DND-41 (cell line): Measurements from ENCODE around the gene IFT25.

Experiments used
- ATAC-seq: fragments of 200-7000 bp; cut with Tn5 transposase; 3 replicates; pipeline ENCODE4 v1.9.1; 2021; ENCODE audit warnings: low read depth; ENCODE audit not compliant: insufficient read depth
- DNase-seq: peaks from one replicate; pipeline ENCODE4 v3.0.0-alpha.2; 2020
- H2AFZ ChIP-seq: 2 replicates; pipeline ENCODE4 v1.6.0; 2012; ENCODE audit warnings: low read depth, low read length
- H3K27ac ChIP-seq: 2 replicates; pipeline ENCODE4 v1.5.1; 2012; ENCODE audit warnings: low read length, inconsistent platforms
- H3K27me3 ChIP-seq: fragments of 200-600 bp; sonication (generic); 2 replicates; pipeline ENCODE4 v1.6.0; 2012; ENCODE audit warnings: low read length, mild to moderate bottlenecking, inconsistent platforms; ENCODE audit not compliant: insufficient read depth, poor library complexity
- H3K36me3 ChIP-seq: 2 replicates; pipeline ENCODE4 v1.5.1; 2012; ENCODE audit warnings: low read length, inconsistent platforms; ENCODE audit not compliant: insufficient read depth
- H3K4me1 ChIP-seq: 2 replicates; pipeline ENCODE4 v1.5.1; 2012; ENCODE audit warnings: mild to moderate bottlenecking, low read length; ENCODE audit not compliant: insufficient read depth
- H3K4me2 ChIP-seq: 2 replicates; pipeline ENCODE4 v1.6.0; 2012; ENCODE audit warnings: mild to moderate bottlenecking, moderate library complexity, low read length, inconsistent platforms; ENCODE audit not compliant: insufficient read depth
- H3K4me3 ChIP-seq, 2 experiments: fragments of 200-600 bp in 1 of 2; shearing (Covaris generic) in 1 of 2; 2 replicates each; pipeline ENCODE4 v1.5.1; 2012 to 2016; ENCODE audit warnings: inconsistent platforms in 2 of 2, low read length in 2 of 2, mild to moderate bottlenecking in 2 of 2, low read depth in 1 of 2, moderate library complexity in 1 of 2
- H3K79me2 ChIP-seq: 2 replicates; pipeline ENCODE4 v1.6.0; 2012; ENCODE audit warnings: low read length, inconsistent platforms; ENCODE audit not compliant: insufficient read depth
- H3K9ac ChIP-seq: 2 replicates; pipeline ENCODE4 v1.6.0; 2012; ENCODE audit warnings: low read depth, mild to moderate bottlenecking, inconsistent platforms, low read length, moderate library complexity
- H3K9me3 ChIP-seq: 2 replicates; pipeline ENCODE4 v1.5.1; 2012; ENCODE audit warnings: low read length, moderate library complexity, mild to moderate bottlenecking, inconsistent platforms; ENCODE audit not compliant: insufficient read depth, severe bottlenecking
- H4K20me1 ChIP-seq: 2 replicates; pipeline ENCODE4 v1.6.0; 2012; ENCODE audit warnings: low read length; ENCODE audit not compliant: insufficient read depth
- EZH2 ChIP-seq: IDR thresholded peaks from 3 replicates; pipeline ENCODE4 v1.6.1; 2012; ENCODE audit warnings: borderline replicate concordance, low read depth, mild to moderate bottlenecking, moderate library complexity, low read length, inconsistent platforms; ENCODE audit not compliant: severe bottlenecking
- TF ChIP-seq, protein P1 (sequence below): IDR thresholded peaks from 2 replicates; pipeline ENCODE4 v1.5.1; 2012; ENCODE audit warnings: borderline replicate concordance, low read length, moderate library complexity, mild to moderate bottlenecking; ENCODE audit not compliant: poor library complexity, severe bottlenecking; ENCODE audit errors: extremely low read depth

The IFT25 gene

DNA sequence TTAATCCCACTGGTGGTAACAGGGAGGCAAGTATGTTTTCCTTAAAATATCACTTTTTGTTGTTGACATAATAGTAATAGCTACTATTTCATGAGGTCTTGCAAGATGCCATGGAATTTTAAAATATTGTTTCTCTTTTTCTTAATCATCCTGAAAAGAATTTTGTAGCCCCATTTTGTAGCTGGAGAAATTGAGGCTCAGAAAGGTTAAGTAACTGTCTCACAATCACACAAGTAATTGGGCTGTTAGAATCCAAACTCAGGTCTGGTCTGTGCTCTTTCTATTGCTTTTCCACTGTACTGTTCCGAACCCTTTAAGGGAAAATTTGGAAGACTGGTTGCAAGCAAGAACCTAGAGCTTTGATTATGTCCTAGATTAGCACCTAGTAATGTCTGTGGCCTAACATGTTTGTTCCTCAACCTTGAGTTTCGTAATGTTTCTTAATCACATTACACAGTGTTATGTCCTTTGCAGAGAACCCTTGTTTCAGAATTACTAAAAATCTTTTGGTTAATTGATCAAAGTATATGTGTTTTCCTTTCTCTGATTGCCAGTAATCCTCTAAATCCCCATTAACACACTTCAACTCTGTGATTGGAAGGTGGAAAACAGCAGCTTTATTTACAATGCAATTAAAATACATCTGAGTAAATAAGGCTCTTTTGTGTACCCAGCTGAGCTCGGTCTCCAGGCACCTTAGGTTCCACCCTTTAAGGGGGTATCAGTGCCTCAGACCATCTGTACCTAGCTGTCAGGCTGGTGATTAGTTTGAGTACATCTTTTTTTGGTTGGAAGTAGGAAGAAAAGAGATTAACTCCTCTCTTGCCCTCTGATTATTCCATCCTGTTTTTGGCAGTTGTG lies 11.0 kb upstream of the IFT25 start:
- Histone ChIP-seq H3K9ac (no peak overlapping the region), H3K27ac (no peak overlapping the region), H4K20me1 (no peaks in the 10 kb centered on the region), H3K9me3 (no peaks in the 10 kb centered on the region), H3K36me3 (peaks cover 80% of the 10 kb centered on the region), H3K79me2 (0 out of 2 replicates have a peak, but pooled peaks cover 2% of the 10 kb centered on the region), H3K4me1 (no peaks in the 10 kb centered on the region), H3K4me3 (no peak overlapping the region), H3K27me3 (no peaks in the 10 kb centered on the region), H3K4me2 (no peak overlapping the region), H2AFZ (no peak overlapping the region)
- DNase-seq (no peak), ATAC-seq (no peak)
- TF ChIP-seq, protein P1, sequence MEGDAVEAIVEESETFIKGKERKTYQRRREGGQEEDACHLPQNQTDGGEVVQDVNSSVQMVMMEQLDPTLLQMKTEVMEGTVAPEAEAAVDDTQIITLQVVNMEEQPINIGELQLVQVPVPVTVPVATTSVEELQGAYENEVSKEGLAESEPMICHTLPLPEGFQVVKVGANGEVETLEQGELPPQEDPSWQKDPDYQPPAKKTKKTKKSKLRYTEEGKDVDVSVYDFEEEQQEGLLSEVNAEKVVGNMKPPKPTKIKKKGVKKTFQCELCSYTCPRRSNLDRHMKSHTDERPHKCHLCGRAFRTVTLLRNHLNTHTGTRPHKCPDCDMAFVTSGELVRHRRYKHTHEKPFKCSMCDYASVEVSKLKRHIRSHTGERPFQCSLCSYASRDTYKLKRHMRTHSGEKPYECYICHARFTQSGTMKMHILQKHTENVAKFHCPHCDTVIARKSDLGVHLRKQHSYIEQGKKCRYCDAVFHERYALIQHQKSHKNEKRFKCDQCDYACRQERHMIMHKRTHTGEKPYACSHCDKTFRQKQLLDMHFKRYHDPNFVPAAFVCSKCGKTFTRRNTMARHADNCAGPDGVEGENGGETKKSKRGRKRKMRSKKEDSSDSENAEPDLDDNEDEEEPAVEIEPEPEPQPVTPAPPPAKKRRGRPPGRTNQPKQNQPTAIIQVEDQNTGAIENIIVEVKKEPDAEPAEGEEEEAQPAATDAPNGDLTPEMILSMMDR: no peak
- TF ChIP-seq EZH2: no peak

DNA sequence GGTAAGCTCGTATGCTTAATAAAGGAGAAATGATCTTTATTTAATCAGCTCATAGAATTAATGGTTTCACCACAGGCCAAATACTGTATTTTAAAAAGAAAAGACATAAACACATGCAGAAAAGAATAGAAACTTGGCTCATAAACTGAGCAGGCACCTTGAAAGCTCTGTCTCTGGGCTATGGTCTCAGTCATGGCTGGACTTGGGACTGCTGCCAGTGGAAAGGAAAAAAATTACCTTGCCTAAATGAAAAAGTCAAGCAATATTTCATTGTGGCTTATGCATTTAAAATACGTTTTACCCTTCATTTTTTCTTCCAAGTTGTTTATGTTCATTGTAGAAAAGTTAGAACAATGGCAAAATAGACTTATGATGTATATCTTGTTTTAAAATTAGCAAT lies 8.6 kb upstream of the IFT25 start:
- Histone ChIP-seq H3K9ac (no peak overlapping the region), H3K36me3 (peaks cover 64% of the 10 kb centered on the region), H3K79me2 (peaks cover 21% of the 10 kb centered on the region), H4K20me1 (peaks cover 11% of the 10 kb centered on the region), H3K27me3 (no peaks in the 10 kb centered on the region), H3K4me2 (no peak overlapping the region), H3K27ac (no peak overlapping the region), H3K9me3 (no peaks in the 10 kb centered on the region), H3K4me3 (no peak overlapping the region), H2AFZ (no peak overlapping the region), H3K4me1 (peaks cover 12% of the 10 kb centered on the region)
- ATAC-seq (no peak), DNase-seq (no peak)
- TF ChIP-seq, protein P1: no peak
- TF ChIP-seq EZH2: no peak

DNA sequence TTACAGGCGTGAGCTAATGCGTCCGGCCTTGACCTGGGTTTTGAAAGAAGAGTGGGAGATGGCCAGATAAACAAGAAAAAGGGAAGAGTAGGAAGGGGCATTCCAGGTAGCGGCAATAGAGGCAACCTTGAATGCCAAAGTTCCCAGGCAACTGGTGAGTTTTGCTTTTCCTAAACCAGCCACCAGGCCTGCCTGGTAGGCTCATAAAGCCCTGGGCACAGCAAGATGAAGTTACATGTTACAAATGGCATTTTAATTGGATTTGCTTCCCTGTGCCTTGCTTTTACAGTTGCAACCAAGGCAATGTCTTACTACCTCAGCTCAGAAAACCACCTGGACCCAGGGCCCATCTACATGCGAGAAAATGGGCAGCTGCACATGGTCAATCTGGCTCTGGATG lies 6.2 kb upstream of the IFT25 start:
- ATAC-seq: no peak
- Histone ChIP-seq H3K9ac (no peak overlapping the region), H3K4me1 (peaks cover 35% of the 10 kb centered on the region), H3K9me3 (no peaks in the 10 kb centered on the region), H3K4me2 (no peak overlapping the region), H3K79me2 (peaks cover 45% of the 10 kb centered on the region), H3K4me3 (no peak overlapping the region), H2AFZ (no peak overlapping the region), H4K20me1 (peaks cover 14% of the 10 kb centered on the region), H3K27me3 (no peaks in the 10 kb centered on the region), H3K36me3 (peaks cover 47% of the 10 kb centered on the region), H3K27ac (no peak overlapping the region)
- TF ChIP-seq EZH2: no peak
- TF ChIP-seq, protein P1: no peak
- DNase-seq: no peak
